Upper lobe of right lung (tissue), 1 donor: ENCODE measurements around the gene CDKN2A. TPM values are rescaled to one million over a fixed set of nuclear protein-coding genes. Genes with fewer than 3 reads are reported as not detected.

ENCODE experiments used
- ATAC-seq: fragments of 200-7000 bp; cut with Tn5 transposase; one replicate; pipeline ENCODE4 v1.9.1; 2020; ENCODE audit warnings: mild to moderate bottlenecking, moderate library complexity
- DNase-seq: peaks from one replicate; pipeline ENCODE4 v3.0.0-alpha.2; 2020
- H3K27ac ChIP-seq: fragments of 200-600 bp; one replicate; pipeline ENCODE4 v1.8.0; 2022
- H3K27me3 ChIP-seq: fragments of 200-600 bp; one replicate; pipeline ENCODE4 v1.8.0; 2022; ENCODE audit warnings: mild to moderate bottlenecking
- H3K36me3 ChIP-seq: fragments of 200-600 bp; one replicate; pipeline ENCODE4 v1.8.0; 2022
- H3K4me1 ChIP-seq: fragments of 200-600 bp; one replicate; pipeline ENCODE4 v1.8.0; 2022
- H3K4me3 ChIP-seq: fragments of 200-600 bp; one replicate; pipeline ENCODE4 v1.8.0; 2022; ENCODE audit warnings: mild to moderate bottlenecking
- H3K9me3 ChIP-seq: fragments of 200-600 bp; one replicate; pipeline ENCODE4 v1.8.0; 2022
- CTCF ChIP-seq: fragments of 200-600 bp; IDR thresholded peaks from one replicate; pipeline ENCODE4 v1.8.0; 2022; ENCODE audit warnings: antibody characterized with exemption
- intact Hi-C: fragments of 100-400 bp; cut with DNase I; formaldehyde crosslinking; loops from one replicate; pipeline ENCODE4 v1.11.0; 2022
- total RNA-seq: library from RNA; stranded (reverse); fragmentation: NEBNext Ultra II Directional; extraction: Animal tissue kit (Norgen Biotek cat#: 25700); gene quantifications from one replicate; pipeline ENCODE4 v1.2.1, GENCODE V29; 2021
- donor health status: DM: no; HTN: yes; CAD: no; lungs with severe emphysema.

CDKN2A gene
- total RNA-seq, 1 donor from 2014 or later = 5.1 TPM

- Histone ChIP-seq H3K9me3 (no peaks in the 10 kb centered on the region), H3K36me3 (no peaks in the 10 kb centered on the region), H3K4me3 (no peak overlapping the region), H3K27ac (no peak overlapping the region), H3K27me3 (peaks cover 13% of the 10 kb centered on the region), H3K4me1 (peaks cover 4% of the 10 kb centered on the region)
- ATAC-seq (no peak), DNase-seq (no peak)
- intact Hi-C loops = no loop called here
- no peak for TF ChIP-seq CTCF
Measured at GRCh38 chr9:22010866-22011625, 16.9 kb upstream of the CDKN2A start.

- H3K36me3 ChIP-seq = no peaks in the 10 kb centered on the region
- DNase-seq = no peak
- H3K4me1 ChIP-seq = peaks cover 4% of the 10 kb centered on the region
- intact Hi-C loops = loop anchor here (10.0 kb wide), 1 partner anchor 195 kb away; no protein-coding TSS in a partner anchor
- H3K9me3 ChIP-seq = no peaks in the 10 kb centered on the region
- ATAC-seq = no peak
- H3K27ac ChIP-seq = peak overlapping the region; percentile 81
- peak overlapping the region; percentile 59 for H3K4me3 ChIP-seq
- peak; percentile 29 for TF ChIP-seq CTCF
- peaks cover 22% of the 10 kb centered on the region for H3K27me3 ChIP-seq
Measured at GRCh38 chr9:22009506-22009867, 15.3 kb upstream of the CDKN2A start.

GRCh38 chr9:22008717-22009505, 14.7 kb upstream of the CDKN2A start, which contains the start of gene CDKN2B:
Gene CDKN2B, minus strand, starts transcription at chr9:22009305. Its CDS starts 352 bp downstream, at chr9:22008953.
- DNase-seq = peak; percentile 98
- peak within 1 kb of the TSS; percentile 81 for H3K27ac ChIP-seq
- H3K36me3 ChIP-seq = no peaks in the 10 kb centered on the region
- H3K4me3 ChIP-seq = peak within 1 kb of the TSS; percentile 59
- intact Hi-C loops = loop anchor here (10.0 kb wide), 1 partner anchor 194 kb away; no protein-coding TSS in a partner anchor
- no peaks in the 10 kb centered on the region for H3K9me3 ChIP-seq
- ATAC-seq = peak; percentile 98
- peaks cover 4% of the 10 kb centered on the region for H3K4me1 ChIP-seq
- peaks cover 22% of the 10 kb centered on the region for H3K27me3 ChIP-seq
- TF ChIP-seq CTCF = peak; percentile 96

GRCh38 chr9:22008384-22008716, 14.2 kb upstream of the CDKN2A start:
- no peak for TF ChIP-seq CTCF

GRCh38 chr9:22005702-22006606, 11.8 kb upstream of the CDKN2A start:
- Histone ChIP-seq H3K36me3 (no peaks in the 10 kb centered on the region), H3K9me3 (no peaks in the 10 kb centered on the region), H3K4me3 (no peak overlapping the region), H3K27ac (no peak overlapping the region), H3K4me1 (peaks cover 4% of the 10 kb centered on the region), H3K27me3 (peaks cover 28% of the 10 kb centered on the region)
- intact Hi-C loops = loop anchor here (10.0 kb wide), 1 partner anchor 191 kb away; no protein-coding TSS in a partner anchor
- peak; percentile 52 for DNase-seq
- TF ChIP-seq CTCF = no peak
- no peak for ATAC-seq

More at GRCh38 chr9:22008384-22008716, 14.2 kb upstream of the CDKN2A start:
- intact Hi-C loops = loop anchor here (10.0 kb wide), 1 partner anchor 194 kb away; no protein-coding TSS in a partner anchor
- Histone ChIP-seq H3K27me3 (peaks cover 22% of the 10 kb centered on the region), H3K9me3 (no peaks in the 10 kb centered on the region), H3K4me3 (peak overlapping the region; percentile 59), H3K27ac (peak overlapping the region; percentile 81), H3K4me1 (peaks cover 4% of the 10 kb centered on the region), H3K36me3 (no peaks in the 10 kb centered on the region)
- DNase-seq (no peak), ATAC-seq (no peak)
